ENCODE results near the gene TMEM239. TPM values are rescaled to one million over a fixed set of nuclear protein-coding genes. Genes with fewer than 3 reads are reported as not detected.

TMEM239 gene
- total and polyA plus RNA-seq, 2 of the 8 experiments (the other 6 are each of a cell fraction or from before 2014, with no cell fraction given), result not detected

DNA sequence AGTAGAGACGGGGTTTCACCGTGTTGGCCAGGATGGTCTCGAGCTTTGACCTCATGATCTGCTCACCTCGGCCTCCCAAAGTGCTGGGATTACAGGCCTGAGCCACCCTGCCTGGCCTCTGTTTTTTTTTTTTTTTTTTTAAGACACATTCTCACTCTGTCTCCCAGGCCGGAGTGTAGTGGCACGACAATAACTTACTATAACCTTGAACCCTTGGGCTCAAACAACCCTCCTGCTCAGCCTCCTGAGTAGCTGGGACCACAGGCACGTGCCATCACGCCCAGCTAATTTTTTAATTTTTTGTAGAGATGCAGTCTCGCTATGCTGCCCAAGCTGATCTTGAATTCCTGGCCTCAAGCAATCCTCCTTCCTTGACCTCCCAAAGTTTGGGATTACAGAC is 42.4 kb upstream of the TMEM239 start (continued):
- no peak for TF ChIP-seq NRF1 (IDR thresholded peaks at IDR 0.05; ENCODE audit: low read depth, low read length)

Data from H1 (cell line).